Measurements from ENCODE around the gene BMP7. TPM values are rescaled to one million over a fixed set of nuclear protein-coding genes. Genes with fewer than 3 reads are reported as not detected.

Gene BMP7
- total RNA-seq, 4 donors from 2014 or later: 34.0 to 113 (median 80.2) TPM

GRCh38 chr20:57124366-57124765, 142.1 kb downstream of the BMP7 start:
- WGBS, 2 donors: 65 to 67% methylated on average over 6 of the region's 6 CpGs
- DNase-seq: no peak
- Histone ChIP-seq H3K27me3 (no peaks in the 10 kb centered on the region), H3K27ac (no peak overlapping the region), H3K9me3 (no peaks in the 10 kb centered on the region), H3K4me1 (peaks cover 0 to 6% of the 10 kb centered on the region in 2 donors), H3K36me3 (no peaks in the 10 kb centered on the region), H3K4me3 (replicated peaks in 1 of 3) (no peak overlapping the region)
- TF ChIP-seq CTCF (IDR thresholded peaks at IDR 0.05): no peak
- no peak for TF ChIP-seq POLR2A (IDR thresholded peaks at IDR 0.05)
- intact Hi-C loops (cut with DNase I): no loop called here

GRCh38 chr20:57123504-57123903, 142.9 kb downstream of the BMP7 start:
- WGBS, 2 donors: 86 to 94% methylated on average over 4 of the region's 4 CpGs
- H3K4me3 ChIP-seq (replicated peaks in 1 of 3): no peak overlapping the region
- no peak for DNase-seq
- no peak overlapping the region for H3K27ac ChIP-seq
- H3K9me3 ChIP-seq: no peaks in the 10 kb centered on the region
- no peaks in the 10 kb centered on the region for H3K36me3 ChIP-seq
- TF ChIP-seq POLR2A (IDR thresholded peaks at IDR 0.05): no peak
- no peak for TF ChIP-seq CTCF (IDR thresholded peaks at IDR 0.05)
- H3K27me3 ChIP-seq: no peaks in the 10 kb centered on the region
- intact Hi-C loops (cut with DNase I): no loop called here
- H3K4me1 ChIP-seq: peaks cover 0 to 6% of the 10 kb centered on the region in 2 donors

GRCh38 chr20:57122536-57123489, 143.6 kb downstream of the BMP7 start:
- Histone ChIP-seq H3K4me1 (peaks cover 0 to 1% of the 10 kb centered on the region in 2 donors), H3K4me3 (replicated peaks in 1 of 3) (no peak overlapping the region), H3K27ac (no peak overlapping the region), H3K36me3 (no peaks in the 10 kb centered on the region), H3K27me3 (no peaks in the 10 kb centered on the region), H3K9me3 (no peaks in the 10 kb centered on the region)
- no peak for DNase-seq
- intact Hi-C loops (cut with DNase I): no loop called here
- TF ChIP-seq CTCF (IDR thresholded peaks at IDR 0.05) (no peak), POLR2A (IDR thresholded peaks at IDR 0.05) (no peak)
- WGBS, 2 donors: 77 to 81% methylated on average over 7 of the region's 7 CpGs

- no peaks in the 10 kb centered on the region for H3K36me3 ChIP-seq
- no peak for DNase-seq
- no peaks in the 10 kb centered on the region for H3K4me1 ChIP-seq
- no peak overlapping the region for H3K4me3 ChIP-seq (replicated peaks in 1 of 3)
- H3K27me3 ChIP-seq: no peaks in the 10 kb centered on the region
- no peaks in the 10 kb centered on the region for H3K9me3 ChIP-seq
- 85 to 89% methylated on average over 4 of the region's 4 CpGs for WGBS, 2 donors
- TF ChIP-seq CTCF (IDR thresholded peaks at IDR 0.05) (no peak), POLR2A (IDR thresholded peaks at IDR 0.05) (no peak)
- intact Hi-C loops (cut with DNase I): no loop called here
- H3K27ac ChIP-seq: no peak overlapping the region
Observed at GRCh38 chr20:57118964-57119363, 147.5 kb downstream of the BMP7 start.

Small RNA genes within 50 kb of the gene (small RNA-seq; reads per million reads assigned to genes)
- not detected for gene RF00019

Other genes starting within 250 kb of the BMP7 start
- gene SPO11, start 63.2 kb upstream of the BMP7 start, total RNA-seq: not detected
- 10 to 100 TPM; 17.5 to 26.4 (median 22.3) TPM for gene RAE1, start 84.6 kb upstream of the BMP7 start, total RNA-seq
- 10 to 100 TPM; 11.0 to 16.0 (median 12.0) TPM for gene RBM38, start 124.8 kb upstream of the BMP7 start, total RNA-seq

Measured in thyroid gland (tissue), 4 donors.